HG02678 (cell line): Measurements from ENCODE around the gene NCKAP5L.

Experiments
- ATAC-seq: cut with Tn5 transposase; IDR thresholded peaks from one replicate; pipeline ENCODE4 v1.9.1; 2021; ENCODE audit warnings: mild to moderate bottlenecking, moderate library complexity; ENCODE audit not compliant: unreplicated experiment

The NCKAP5L gene

GRCh38 chr12:49824895-49825294 is 3.3 kb downstream of the NCKAP5L start:
- ATAC-seq: no peak

GRCh38 chr12:49824416-49824815 is 3.8 kb downstream of the NCKAP5L start:
- no peak for ATAC-seq

DNA sequence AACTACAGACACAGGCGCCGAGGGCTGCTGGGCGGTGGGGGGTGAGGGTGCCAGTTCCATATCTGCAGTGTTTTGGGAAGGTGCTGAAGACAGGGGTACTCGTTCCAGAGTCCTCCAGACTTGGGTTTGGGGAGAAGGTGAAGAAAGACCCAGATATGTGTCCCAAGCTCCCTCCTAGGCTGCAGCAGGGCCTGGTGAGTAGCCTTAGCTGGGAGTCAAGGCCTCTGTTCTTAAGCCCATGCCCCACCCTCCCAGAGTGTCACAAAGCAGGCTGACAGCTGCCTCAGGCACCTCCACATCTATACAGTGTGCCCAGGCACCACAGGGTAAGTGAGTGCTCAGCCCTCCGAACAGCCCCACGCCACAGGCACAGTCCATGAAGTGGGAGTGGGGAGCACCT is 4.3 kb downstream of the NCKAP5L start:
- no peak for ATAC-seq

GRCh38 chr12:49823350-49823749 is 4.9 kb downstream of the NCKAP5L start:
- no peak for ATAC-seq

DNA sequence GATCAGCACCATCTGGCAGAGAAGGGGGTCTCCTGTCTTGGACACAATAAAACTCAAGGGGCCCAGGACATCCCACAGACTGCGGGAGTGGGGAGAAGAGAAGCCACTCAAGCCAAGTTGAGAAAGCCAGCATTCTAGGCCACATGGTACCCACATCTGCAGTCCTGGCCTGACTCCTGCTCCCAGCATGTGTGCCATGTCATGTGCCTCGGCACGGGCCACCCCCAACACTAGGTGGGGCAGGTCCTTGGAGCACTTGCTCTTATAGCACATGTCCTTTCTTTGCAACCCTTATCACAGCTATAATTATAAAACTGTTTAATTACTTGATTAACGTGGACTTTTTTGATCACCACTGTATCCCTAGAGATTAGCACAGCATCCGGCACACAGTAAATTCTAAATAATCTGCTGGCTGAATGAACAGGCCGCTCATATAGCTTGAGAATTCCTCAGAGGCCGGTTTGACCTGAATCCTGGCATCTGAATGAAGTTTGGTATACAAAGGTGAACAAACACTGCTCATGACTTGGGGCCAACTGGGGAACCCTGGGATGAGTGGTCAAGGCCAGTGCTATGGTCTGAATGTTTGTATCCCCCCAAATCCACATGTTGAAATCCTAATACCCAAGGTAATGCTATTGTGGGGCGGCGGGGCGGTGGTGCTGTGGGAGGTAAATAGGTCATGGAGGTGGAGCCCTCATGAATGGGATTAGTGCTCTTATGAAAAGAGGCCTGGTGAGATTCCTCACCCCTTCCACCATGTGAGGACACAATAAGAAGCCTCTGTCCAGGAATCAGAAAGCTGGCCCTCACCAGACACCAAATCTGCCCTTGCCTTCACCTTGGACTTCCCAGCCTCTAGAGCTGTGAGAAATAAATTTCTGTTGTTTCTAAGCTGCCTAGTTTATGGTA is 6.6 kb downstream of the NCKAP5L start:
- no peak for ATAC-seq

- ATAC-seq: no peak
Observed at GRCh38 chr12:49819786-49820185, 8.4 kb downstream of the NCKAP5L start.

DNA sequence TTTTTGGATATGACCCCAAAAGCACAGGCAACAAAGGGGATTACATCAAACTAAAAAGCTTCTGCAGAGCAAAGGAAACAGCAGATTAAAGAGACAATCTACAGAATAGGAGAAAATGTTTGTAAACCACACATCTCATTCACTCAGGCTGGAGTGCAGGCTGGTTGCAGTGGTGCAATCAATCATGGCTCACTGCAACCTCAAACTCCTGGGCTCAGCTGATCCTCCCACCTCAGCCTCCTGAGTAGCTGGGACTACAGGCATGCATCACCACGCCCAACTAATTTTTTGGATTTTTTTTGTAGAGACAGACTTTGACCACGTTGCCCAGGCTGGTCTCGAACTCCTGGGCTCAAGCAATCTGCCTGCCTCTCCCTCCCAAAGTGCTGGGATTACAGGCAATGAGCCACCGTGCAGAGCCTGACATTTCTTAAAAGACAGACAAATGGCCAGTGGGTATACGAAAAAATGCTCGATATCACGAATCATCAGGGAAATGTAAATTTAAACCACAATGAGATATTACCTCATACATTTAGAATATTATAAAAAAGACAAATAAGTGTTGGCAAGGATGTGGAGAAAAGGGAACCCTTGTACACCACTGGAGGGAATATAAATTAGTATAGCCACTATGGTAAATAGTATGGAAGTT is 9.8 kb downstream of the NCKAP5L start:
- no peak for ATAC-seq

- ATAC-seq: no peak
Observed at GRCh38 chr12:49813131-49813530, 15.1 kb downstream of the NCKAP5L start.

DNA sequence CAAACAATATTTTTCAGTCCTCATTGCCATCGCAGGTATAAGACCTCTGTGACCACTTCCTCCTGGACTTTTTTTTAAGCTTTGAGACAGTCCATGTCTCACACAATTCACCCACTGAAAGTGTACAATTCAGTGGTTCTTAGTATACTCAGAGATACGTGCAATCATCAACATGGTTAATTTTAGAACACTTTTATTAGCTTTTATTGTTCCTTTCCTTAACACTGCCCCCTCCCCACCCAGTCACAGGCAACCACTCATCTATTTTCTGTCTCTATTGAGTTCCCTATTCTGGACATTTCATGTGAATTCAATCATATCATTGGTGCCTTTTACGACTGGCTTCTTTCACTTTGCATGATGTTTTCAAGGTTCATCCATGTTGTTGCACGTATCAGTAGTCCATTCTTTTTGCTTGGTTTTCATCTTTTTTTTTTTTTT is 16.2 kb downstream of the NCKAP5L start:
- ATAC-seq: no peak

- no peak for ATAC-seq
Observed at GRCh38 chr12:49811136-49811535, 17.1 kb downstream of the NCKAP5L start.

DNA sequence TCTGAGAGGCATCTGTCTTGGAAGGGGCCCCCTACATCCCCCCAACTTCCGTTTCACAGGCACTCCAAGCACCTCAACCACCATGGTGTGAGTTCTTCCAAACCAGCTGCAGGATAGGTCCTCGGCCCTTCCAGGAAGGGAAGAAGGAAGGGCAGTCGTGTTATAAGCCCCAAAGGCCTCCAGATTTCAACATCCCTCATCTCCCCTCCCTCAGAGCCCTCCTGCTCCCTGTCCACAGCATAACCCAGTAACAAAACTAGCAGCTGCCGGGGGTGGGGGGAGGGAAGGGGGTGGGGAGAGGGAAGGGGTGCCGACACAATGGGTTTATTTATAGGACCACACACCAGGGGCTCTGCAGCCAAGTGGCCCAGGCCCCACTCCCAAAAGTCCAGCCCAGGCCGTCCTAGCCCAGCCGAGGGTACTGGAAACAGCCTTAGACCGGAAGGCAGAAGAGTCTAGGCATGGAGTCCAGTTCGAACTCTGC is 18.3 kb downstream of the NCKAP5L start:
- ATAC-seq: no peak

- no peak for ATAC-seq
Observed at GRCh38 chr12:49809381-49809905, 18.8 kb downstream of the NCKAP5L start.

GRCh38 chr12:49808686-49809380 is 19.4 kb downstream of the NCKAP5L start:
- ATAC-seq: no peak

- ATAC-seq: no peak
Observed at GRCh38 chr12:49807991-49808580, 20.1 kb downstream of the NCKAP5L start.

- ATAC-seq: no peak
Observed at GRCh38 chr12:49806877-49807276, 21.3 kb downstream of the NCKAP5L start.

DNA sequence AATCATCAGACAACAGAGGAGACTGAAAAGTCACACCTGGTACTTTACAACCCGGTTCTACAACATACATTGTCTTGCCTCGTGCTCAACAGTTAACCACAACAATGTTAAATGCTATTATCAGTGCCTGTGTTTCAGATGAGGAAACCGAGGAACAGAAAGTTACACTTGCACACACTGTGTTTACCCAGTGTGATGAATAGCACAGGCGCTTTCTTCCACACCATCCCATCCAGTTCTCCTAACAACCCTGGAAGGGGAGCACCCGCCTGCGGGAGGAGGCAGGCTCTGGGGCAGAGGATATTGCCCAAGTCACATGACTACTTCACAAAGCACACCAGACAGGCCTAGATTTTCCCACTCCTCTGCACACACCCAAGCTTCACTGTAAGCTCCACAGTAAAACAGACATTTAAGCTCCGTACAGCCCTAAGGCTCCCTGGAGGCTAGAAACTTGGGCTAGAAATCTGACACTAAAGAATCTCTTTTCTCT is 21.8 kb downstream of the NCKAP5L start:
- no peak for ATAC-seq

- ATAC-seq: no peak
Observed at GRCh38 chr12:49805409-49805808, 22.8 kb downstream of the NCKAP5L start.

- ATAC-seq: no peak
Observed at GRCh38 chr12:49804821-49805220, 23.4 kb downstream of the NCKAP5L start.

- ATAC-seq: no peak
Observed at GRCh38 chr12:49803693-49804450, 24.3 kb downstream of the NCKAP5L start.
